NOMO-1 treated with dmso at 0.1 percent for 144 hours (cell line): ENCODE data around the gene BRSK2.
"Not testable (repeated sequence)": the region's sequence is repeated elsewhere in the genome, so short reads cannot be mapped to it uniquely, and the experiment has no call there.

Source experiments
- DNase-seq: peaks from one replicate; lab custom pipeline; 2025; ENCODE audit not compliant: unreplicated experiment; lab: John Stamatoyannopoulos, UW

Gene BRSK2

DNA sequence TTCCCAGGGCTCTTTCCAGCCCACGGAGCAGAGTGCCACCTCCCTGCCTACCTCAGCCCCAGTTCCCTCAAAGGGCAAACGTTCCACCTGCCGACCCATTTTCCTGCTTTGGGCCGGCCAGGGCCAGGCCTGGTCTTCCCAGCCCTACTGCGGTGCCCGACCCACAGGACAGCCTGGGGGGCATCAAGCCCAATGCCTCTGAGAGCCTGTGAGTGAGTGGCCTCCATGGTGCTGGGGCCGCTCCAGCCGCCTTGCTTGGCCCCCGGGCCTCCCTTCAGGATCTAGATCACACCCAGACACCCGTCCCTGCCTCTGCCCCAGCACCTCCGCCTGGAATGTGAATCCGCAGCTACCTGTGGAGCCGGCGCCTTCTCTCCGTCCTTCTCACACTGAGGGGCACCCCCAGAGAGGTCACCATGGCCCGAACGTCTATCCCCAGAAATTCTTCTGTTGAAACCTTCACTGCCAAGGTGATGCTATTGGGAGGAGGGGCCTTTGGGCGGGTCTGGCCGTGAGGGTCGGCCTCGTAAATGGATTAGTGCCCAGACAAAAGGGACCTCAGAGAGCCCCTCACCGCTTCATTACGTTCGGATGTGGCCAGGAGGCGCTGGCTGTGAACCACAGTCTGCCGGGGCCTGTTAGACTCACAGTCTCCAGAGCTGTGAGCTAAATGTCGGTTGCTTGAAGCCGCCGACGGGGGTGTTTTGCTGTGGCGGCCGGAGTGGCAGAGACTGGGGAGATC lies 36.2 kb upstream of the BRSK2 start:
- no peak for DNase-seq

DNA sequence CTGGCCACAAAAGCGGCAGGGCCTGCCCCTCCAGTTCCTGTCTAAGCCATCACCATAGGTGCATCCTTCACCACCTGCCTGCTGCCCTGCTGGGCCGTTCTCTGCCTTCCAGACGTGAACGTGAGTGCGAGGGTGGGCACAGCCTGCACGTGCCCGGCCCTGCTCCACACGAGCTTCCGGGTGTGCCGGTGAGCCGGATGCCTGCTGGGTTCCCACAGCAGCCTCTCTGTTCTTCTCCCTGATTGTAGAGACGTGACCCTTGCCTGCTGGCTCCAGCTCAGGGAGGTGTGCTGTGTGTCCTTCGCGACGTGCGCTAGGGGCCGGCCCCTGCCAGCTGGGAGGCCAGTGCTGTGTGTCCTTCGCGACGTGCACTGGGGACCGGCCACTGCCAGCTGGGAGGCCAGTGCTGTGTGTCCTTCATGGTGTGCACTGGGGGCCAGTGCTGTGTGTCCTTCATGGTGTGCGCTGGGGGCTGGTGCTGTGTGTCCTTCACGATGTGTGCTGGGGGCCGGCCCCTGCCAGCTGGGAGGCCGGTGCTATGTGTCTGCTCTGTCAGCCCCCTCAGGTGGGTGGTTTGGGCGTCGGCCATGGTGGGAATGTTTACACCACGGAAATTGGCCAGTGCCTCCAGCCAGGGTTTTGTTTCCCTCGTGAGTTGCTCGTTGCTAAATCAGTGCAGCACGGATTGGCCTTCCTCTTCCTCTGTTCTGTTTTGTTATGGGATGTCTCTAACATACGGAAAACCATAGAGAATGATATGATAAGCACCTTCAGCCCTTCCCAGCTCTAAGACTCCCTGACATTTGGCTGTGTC lies 35.4 kb upstream of the BRSK2 start:
- DNase-seq, result no peak

DNA sequence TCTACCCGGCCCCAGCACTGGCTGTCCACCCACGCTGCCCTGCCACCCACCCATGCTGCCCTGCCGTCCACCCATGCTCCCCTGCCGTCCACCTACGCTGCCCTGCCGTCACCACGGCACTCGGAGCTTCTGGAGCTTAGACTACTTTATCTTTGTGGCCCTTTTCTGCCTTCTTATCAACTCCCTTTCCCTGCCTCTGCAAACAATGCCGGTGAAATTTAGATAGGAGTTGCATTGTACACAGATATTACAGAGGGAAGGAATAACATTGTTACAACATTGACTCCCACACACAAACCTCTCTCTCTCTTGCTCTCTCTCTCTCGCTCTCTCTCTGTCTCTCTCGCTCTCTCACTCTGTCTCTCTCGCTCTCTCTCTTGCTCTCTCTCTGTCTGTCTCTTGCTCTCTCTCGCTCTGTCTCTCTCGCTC lies 33.7 kb upstream of the BRSK2 start:
- DNase-seq, result no peak

DNA sequence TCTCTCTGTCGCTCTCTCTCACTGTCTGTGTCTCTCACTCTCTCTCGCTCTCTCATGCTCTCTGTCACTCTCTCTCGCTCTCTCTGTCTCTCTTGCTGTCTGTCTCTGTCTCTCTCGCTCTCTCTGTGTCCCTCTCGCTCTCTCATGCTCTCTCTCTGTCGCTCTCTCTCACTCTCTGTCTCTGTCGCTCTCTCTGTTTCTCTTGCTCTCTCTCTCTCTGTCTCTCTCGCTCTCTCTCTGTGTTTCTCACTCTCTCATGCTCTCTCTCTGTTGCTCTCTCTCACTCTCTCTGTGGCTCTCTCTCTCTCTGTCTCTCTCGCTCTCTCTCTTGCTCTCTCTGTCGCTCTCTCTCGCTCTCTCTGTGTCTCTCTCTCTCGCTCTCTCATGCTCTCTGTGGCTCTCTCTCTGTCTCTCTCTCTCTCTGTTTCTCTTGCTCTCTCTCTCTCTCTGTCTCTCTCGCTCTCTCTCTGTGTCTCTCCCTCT lies 33.2 kb upstream of the BRSK2 start:
- no peak for DNase-seq

DNA sequence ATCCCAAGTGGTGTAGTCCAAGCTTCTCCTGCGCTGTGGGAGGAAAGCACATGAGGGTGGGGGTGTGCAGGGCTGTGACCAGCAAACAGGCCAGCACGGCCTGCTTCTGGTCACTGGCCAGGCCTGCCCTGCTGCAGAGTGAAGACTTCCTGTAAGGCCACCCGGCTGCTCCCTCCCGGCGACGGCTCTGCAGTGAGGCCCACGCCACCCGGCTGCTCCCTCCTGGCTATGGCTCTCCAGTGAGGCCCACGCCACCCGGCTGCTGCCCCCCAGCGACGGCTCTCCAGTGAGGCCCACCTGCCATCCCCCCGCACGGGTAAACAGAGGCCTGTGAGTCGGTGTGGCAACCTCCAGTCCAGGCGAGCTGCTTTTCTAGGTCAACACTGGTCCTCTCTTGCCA lies 31.4 kb upstream of the BRSK2 start:
- DNase-seq, result no peak

DNA sequence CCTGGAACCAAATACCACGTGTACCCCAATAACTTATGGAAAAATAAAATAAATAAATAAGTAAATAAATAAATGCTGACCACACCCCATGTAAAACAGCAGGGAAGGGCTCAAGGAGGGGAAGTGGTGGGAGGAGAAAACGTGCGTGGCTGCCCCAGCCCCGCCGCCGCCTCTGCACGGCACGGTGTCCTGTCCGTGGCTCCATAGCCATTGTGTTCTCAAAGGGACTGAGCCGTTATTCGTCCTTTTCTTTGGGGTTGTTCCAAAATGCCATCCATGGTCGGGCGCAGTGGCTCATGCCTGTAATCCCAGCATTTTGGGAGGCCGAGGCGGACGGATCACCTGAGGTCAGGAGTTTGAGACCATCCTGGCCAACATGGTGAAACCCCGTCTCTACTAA lies 30.8 kb upstream of the BRSK2 start:
- not testable (repeated sequence) for DNase-seq

DNA sequence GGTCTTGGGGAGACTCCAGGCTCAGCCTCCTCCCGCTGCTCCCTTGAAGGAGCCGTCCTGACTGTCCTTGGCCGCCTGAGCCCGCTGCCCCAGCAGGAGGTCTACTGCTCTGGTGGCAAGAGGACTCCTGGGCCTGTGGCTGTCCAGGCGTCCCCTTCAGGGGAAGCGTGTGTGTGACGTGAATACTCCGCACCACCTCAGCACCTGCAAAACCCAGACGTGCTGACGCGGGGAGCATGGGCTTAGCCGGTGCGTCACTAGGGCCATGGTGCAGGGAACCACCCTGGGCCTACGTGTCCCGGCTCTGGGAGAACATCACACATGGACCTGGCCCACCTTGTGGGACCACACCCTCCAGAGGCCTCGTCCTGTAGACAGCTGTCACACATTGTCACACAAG lies 30.2 kb upstream of the BRSK2 start:
- DNase-seq, result no peak

DNA sequence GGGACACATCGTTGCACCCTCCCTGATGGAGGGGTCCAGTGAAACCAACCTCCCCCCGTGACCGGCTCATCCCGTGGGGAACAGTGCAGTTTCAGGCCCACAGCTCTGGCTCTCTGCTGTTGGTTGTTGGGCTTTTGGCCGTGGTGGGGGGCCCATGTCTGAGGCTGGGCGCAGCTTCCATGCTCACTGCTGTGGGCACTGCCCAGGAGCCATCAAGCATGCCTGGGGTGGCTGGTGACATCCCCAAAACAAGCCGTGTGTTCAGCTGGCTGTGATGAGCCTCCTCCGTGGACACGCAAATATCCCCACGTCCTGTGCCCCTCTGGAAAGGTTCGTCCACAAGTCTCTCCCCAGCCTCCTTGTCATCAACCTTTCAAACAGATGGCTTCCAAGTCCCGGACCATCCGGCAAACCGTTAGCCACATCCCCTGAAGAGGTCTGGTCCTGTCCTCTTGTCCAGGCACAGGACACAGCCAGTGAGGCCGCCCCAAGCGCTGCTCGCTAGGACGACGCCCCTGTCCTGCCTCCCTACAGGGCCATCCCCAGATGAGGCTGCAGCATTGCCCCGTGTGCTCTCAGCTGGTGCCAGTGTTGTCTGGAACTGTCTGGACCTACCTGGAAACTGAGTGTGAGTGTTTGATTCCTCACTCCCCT lies 29.4 kb upstream of the BRSK2 start:
- no peak for DNase-seq

DNA sequence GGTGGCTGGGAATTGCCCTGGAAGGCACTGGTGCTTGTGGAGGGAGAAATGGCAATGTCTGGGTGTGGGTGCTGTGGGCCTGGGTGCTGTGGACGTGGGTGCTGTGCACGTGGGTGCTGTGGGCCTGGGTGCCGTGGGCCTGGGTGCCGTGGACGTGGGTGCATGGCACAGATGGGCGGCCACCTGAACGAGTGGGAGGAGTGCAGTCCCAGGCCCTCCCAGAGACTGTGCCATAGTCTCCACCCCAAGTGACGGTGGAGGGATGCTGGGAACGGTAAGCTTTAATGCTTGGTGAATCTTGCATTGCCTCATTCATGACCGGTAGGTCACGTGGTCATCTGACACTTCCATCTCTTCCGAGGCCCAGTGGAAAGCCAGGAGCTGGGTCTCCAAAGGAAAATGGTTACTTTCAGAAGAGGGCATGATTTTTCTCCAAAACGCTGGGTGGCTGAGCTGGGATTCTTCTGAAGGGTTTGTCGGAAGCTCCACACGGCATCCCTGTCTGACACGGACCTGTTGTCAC lies 28.8 kb upstream of the BRSK2 start:
- DNase-seq, result no peak

DNA sequence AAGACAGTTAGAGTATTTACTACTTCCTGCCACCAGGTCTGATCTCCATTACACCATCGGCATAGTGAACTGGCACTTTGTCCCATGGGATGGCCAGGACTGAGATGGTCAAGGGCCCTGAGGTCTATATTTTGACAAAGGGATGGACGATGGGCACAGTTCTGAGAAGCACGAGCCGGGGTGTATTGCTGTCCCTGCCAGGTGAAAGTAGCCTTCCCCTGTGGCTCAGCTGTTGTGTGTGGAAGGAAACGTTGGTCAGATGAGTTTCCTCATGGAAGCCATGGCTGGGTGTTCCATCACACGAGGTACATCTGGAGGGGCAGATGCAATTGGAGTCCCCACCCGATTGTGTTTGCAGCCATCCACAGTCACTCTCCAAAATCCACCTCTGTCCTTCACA lies 27.9 kb upstream of the BRSK2 start:
- DNase-seq, result no peak

DNA sequence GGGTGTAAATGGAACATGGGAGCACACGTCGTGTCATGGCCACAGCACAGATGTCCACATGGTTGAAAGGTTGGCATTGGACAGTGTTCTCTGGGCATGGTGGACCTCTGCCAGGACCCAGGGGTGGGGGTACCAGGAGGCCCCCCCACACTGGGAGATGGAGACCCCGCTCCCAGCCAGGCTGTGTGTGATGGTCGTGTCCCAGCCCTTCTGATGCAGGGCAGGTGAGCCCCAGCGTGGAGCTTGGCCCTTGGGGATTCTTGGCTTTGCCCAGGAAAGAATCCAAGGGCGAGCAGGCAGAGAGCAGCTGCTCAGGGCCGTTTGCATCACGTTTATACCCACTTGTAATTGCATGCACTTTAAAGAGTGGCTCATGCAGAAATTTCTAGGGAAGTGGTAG lies 22.0 kb upstream of the BRSK2 start:
- DNase-seq, result no peak

DNA sequence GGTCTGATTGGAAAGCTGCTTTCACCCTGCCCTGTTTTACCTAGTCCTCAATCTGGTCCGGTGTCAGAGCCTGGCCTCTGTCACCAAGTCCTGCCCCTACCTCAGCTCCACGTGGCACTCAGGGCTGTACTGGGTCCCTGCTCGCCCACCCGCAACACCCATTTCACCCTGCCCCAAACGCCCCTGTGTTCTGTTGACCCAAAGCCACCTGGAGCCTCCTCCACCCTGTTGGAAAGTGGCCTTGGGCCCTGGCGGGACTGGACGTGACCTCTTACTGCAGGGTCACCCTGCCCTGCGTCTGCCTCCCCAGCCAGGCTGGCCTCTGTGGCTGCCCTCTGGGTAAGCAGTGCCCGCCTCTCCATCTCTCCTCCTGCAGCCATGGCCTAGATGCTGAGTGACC lies 21.5 kb upstream of the BRSK2 start:
- no peak for DNase-seq

DNA sequence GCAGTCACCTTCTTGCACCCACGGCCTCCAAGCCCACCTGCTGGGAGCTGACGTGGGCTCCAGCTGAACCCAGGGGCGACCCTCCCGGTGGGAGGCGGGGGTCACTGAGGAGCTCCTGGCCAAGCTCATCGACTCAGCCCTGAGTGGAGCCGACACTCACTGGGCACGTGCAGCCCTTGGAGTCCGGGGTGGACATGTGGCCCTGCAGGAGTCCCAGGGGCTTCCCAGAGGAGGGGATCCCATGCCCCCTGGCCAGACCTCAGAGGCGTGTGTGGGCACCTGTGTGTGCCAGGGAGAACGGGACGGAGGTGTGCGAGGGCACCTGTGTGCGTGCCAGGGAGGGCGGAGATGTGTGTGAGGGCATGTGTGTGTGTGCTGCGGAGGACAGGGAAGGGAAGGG lies 20.8 kb upstream of the BRSK2 start:
- DNase-seq, result no peak

DNA sequence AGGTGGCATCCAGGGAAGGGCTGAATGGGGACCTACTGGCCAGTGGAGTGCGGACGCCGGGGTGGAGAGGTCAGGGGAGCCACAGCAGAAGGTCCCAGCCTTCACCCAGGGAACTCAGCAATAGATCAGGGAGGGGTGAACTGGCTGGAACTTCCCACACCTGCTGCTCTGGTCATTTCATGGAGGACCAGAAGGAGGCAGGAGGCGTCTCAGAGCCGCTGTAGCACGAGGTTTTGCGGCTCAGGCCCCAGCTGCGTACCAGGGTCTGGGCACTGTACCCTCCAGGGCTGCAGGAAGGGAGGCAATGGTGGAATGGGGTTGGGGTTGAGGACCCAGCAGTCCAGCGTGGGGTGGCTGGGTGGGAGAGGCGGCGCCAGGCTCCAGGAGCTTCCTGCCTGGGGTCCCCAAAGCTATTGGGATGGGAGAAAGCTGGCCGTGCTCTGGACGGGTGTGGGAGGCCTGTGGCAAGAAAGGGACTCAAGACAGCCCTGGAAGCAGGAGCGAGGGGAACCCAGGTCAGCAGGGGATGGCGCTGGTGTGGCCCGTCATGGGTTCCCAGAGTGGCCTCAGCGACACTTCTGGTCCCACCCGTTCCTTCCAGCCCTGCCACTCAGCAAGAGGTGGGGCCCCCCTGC lies 20.2 kb upstream of the BRSK2 start:
- no peak for DNase-seq

DNA sequence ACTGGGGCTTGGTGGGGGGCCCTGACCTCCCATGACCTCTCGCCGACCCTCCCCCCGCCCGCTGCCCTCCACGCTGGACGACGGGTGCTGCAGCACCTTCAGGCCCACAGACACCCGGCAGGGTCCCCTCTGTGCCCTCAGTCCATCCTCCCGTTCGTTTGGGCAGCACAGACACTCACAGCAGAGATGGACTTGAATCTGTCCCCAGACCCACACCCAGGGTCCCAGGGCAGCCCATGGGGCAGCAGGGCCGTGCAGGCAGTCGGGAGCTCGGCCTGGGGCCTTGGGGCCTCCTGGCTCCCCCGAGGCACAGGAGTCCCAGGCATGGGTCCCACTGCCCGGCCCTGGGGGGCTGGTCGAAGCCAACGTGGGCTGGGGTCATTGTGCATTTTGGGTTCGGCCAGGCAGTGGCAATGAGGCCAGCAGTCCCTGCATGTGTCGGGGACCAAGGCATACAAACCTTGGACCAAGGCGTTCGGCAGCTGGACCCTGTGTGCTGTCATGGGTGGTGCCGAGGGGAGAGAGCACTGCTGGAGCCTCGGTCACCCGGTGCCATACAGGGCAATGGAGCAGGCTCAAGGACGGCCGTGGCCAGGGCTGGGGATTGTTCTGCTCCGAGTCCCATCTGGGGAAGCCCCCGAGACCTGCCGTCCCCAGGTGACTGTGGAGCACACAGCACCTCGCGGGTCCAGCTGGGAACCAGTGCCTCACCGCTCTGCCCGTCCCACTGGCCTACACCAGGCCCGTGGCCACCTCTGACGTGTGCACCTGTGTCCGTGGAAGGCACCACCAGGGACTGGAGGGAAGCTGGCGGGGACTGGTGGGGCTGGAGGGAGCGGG lies 19.3 kb upstream of the BRSK2 start:
- DNase-seq, result no peak

DNA sequence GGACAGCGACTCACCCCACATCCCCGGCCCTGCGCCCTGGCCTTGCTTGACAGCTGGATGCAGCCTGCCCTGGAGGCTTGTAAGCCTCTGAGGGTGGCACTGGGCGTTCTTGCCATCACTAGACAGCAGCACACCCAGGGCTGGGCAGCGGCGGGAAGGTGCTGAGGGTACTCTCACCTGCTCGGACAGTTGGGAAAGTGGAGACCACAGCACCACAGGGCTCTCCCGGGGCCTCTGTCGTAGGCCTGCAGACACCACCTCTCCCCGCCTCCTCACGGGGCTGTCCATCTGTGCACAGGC lies 18.8 kb upstream of the BRSK2 start:
- no peak for DNase-seq

DNA sequence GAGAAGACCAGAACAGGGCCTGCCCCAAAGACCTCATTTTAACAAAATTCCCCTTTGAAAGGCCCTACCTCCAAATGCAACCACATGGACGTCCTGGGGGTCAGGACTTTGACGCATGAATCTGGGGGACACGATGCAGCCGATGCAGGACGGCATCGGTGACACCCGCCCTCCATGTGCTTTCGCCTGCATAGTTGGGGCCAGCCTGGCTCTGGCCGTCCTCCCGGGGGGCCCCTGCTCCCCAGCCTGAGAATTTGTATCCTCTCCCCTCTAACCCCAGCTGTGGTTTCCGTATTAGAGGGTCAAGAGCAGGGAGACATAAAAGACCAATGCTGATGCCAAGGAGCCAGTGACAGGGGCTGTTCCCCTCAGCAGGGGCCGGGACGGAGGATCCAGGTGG lies 18.4 kb upstream of the BRSK2 start:
- no peak for DNase-seq

DNA sequence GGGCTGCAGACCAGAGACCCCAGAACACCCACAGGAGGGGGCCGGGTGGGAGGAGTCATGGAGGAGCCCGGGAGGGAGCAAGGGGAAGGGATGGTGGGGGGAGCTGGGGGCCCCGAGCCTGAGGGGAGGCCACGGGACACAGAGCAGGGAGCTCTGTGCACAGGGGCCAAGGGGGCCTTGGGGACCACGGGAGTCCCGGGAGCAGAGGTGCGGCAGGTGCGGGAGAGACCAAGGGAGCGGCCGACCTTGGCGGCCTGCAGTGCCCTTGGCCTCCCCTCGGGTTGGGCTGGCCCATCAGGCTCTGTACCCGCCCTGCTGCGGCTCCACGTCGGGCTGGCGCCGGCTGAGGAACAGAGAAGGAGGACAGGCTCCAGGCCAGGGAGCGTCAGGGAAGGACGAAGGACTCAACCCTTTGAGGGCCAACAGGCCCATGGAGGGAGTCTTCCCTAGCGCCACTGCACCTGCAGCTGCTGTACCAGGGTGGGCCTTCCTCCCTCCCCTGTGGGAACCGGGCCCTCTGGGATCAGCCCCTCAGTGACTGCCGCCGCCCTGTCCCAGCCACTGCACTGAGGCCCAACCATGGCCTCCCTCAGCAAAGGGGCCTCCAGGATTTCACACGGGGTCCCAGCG lies 17.8 kb upstream of the BRSK2 start:
- no peak for DNase-seq

DNA sequence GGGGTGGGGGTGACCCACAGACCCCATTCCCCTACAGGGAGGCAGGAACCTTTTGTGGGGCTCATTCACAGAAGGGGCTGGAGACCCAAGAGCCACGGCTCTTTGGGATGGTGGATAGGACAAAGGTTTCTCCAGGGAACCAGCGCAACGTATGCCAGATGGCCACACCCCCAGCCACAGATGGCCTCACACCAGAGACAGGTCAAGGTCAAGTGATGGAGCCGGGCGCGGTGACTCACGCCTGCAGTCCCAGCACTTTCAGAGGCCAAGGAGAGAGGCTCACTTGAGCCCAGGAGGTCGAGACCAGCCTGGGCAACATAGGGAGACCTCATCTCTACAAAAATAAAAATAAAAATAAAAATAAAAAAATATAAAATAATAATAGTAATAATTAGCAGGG lies 17.1 kb upstream of the BRSK2 start:
- no peak for DNase-seq
